Cardiac muscle cell (in vitro differentiated cells and primary cell): ENCODE results near the gene SMARCA4. TPM values are rescaled to one million over a fixed set of nuclear protein-coding genes. Genes with fewer than 3 reads are reported as not detected.
"Not testable (repeated sequence)": the region's sequence is repeated elsewhere in the genome, so short reads cannot be mapped to it uniquely, and the experiment has no call there.

Experiments
- DNase-seq, 2 donors: peaks; one replicate each; pipeline versions ENCODE4 v3.0.0 to v3.0.0-alpha.2; 2010 to 2017; ENCODE audit warnings: low read depth in 1 of 2, low spot score in 1 of 2
- H3K27ac ChIP-seq: fragments of 200-600 bp; sonication (generic); 2 replicates; pipeline ENCODE4 v1.5.1; 2016
- H3K27me3 ChIP-seq: fragments of 200-600 bp; sonication (generic); 2 replicates; pipeline ENCODE4 v1.6.0; 2016; ENCODE audit warnings: control low read depth
- H3K36me3 ChIP-seq: fragments of 200-600 bp; sonication (generic); 2 replicates; pipeline ENCODE4 v1.5.1; 2016; ENCODE audit warnings: control low read depth
- H3K4me1 ChIP-seq: fragments of 200-600 bp; sonication (generic); 2 replicates; pipeline ENCODE4 v1.8.1; 2017; ENCODE audit warnings: low read depth, mild to moderate bottlenecking, mixed run types
- H3K4me3 ChIP-seq: fragments of 200-600 bp; sonication (generic); 2 replicates; pipeline ENCODE4 v1.5.1; 2016; ENCODE audit warnings: mild to moderate bottlenecking
- H3K9me3 ChIP-seq: fragments of 200-600 bp; sonication (generic); 2 replicates; pipeline ENCODE4 v1.5.1; 2017; ENCODE audit warnings: low read depth, mild to moderate bottlenecking, control low read depth
- CTCF ChIP-seq: IDR thresholded peaks from 2 replicates; pipeline ENCODE4 v1.5.1; 2012; ENCODE audit warnings: low read depth, mild to moderate bottlenecking, low read length
- polyA plus RNA-seq: library from polyadenylated mRNA; unstranded; fragments of >200 nt; fragmentation: Nextera tagmentation; extraction: Ambion mirVana; gene quantifications from 2 replicates; pipeline ENCODE4 v1.2.1, GENCODE V29; 2016
- total RNA-seq: library from RNA; depleted of rRNA; stranded (reverse); fragments of >200 nt; gene quantifications from 2 replicates; pipeline ENCODE4 v1.2.3, GENCODE V29; 2016

The SMARCA4 gene
- total and polyA plus RNA-seq, 2 experiments from 2014 or later = 178 to 212 TPM

DNA sequence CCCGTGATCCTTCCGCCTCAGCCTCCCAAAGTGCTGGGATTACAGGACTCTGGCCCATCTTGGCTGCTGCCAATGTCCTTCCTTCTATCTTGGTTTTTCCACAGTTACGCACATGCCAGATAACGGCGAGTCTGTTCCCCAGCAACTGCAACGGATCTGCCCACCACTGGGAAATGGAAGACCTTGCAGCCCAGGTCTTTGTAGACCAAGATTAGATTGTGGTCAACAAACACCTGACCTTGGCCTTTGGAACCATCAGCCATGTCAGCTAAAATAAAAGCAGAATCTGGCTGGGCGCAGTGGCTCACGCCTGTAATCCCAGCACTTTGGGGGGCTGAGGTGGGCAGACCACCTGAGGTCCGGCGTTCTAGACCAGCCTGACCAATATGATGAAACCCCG is 118.1 kb downstream of the SMARCA4 start:
- no peak overlapping the region for H3K4me3 ChIP-seq
- H3K9me3 ChIP-seq = no peaks in the 10 kb centered on the region
- DNase-seq = no peak
- H3K27me3 ChIP-seq = no peaks in the 10 kb centered on the region
- no peaks in the 10 kb centered on the region for H3K4me1 ChIP-seq
- TF ChIP-seq CTCF = no peak
- no peaks in the 10 kb centered on the region for H3K36me3 ChIP-seq
- no peak overlapping the region for H3K27ac ChIP-seq

GRCh38 chr19:11079999-11080398 is 119.2 kb downstream of the SMARCA4 start:
- Histone ChIP-seq H3K36me3 (no peaks in the 10 kb centered on the region), H3K27ac (no peak overlapping the region), H3K9me3 (no peaks in the 10 kb centered on the region), H3K4me1 (no peaks in the 10 kb centered on the region), H3K4me3 (no peak overlapping the region), H3K27me3 (no peaks in the 10 kb centered on the region)
- TF ChIP-seq CTCF = no peak
- no peak for DNase-seq

- Histone ChIP-seq H3K27me3 (no peaks in the 10 kb centered on the region), H3K27ac (peak overlapping the region; percentile 100), H3K36me3 (no peaks in the 10 kb centered on the region), H3K4me3 (no peak overlapping the region), H3K4me1 (peaks cover 26% of the 10 kb centered on the region), H3K9me3 (no peaks in the 10 kb centered on the region)
- no peak for TF ChIP-seq CTCF
- no peak for DNase-seq
Measured at GRCh38 chr19:11087870-11088505, 127.2 kb downstream of the SMARCA4 start.

GRCh38 chr19:11088506-11089253 is 127.8 kb downstream of the SMARCA4 start:
- Histone ChIP-seq H3K27ac (peak overlapping the region; percentile 100), H3K4me1 (peaks cover 26% of the 10 kb centered on the region), H3K27me3 (no peaks in the 10 kb centered on the region), H3K4me3 (peak overlapping the region; percentile 95), H3K9me3 (no peaks in the 10 kb centered on the region), H3K36me3 (no peaks in the 10 kb centered on the region)
- no peak for TF ChIP-seq CTCF
- peak in 1 of 2 donors; percentile 14 for DNase-seq

GRCh38 chr19:11089254-11090013 is 128.6 kb downstream of the SMARCA4 start, which contains the start of gene LDLR:
LDLR (plus strand) TSS chr19:11089463; CDS start chr19:11089549, 86 bp downstream.
- no peak for TF ChIP-seq CTCF
- peak within 1 kb of the TSS; percentile 100 for H3K27ac ChIP-seq
- no peaks in the 10 kb centered on the region for H3K9me3 ChIP-seq
- peaks cover 4% of the 10 kb centered on the region for H3K36me3 ChIP-seq
- DNase-seq = peak; percentile 94 to 96
- no peaks in the 10 kb centered on the region for H3K27me3 ChIP-seq
- H3K4me1 ChIP-seq = peaks cover 26% of the 10 kb centered on the region
- H3K4me3 ChIP-seq = peak within 1 kb of the TSS; percentile 95

- DNase-seq, H3K9me3 ChIP-seq, H3K27me3 ChIP-seq, H3K36me3 ChIP-seq: not testable (repeated sequence)
- peak overlapping the region; percentile 95 for H3K4me3 ChIP-seq
- peaks cover 26% of the 10 kb centered on the region for H3K4me1 ChIP-seq
- H3K27ac ChIP-seq = peak overlapping the region; percentile 100
Measured at GRCh38 chr19:11090014-11090263, 129.1 kb downstream of the SMARCA4 start.
